ENCODE results near the gene MT4.

MT4 gene

GRCh38 chr16:56618138-56618537 is 53.3 kb downstream of the MT4 start:
- H3K36me3 ChIP-seq (ENCODE audit: control insufficient read depth in 1 of 2, insufficient read depth in 2 of 2, low read length in 2 of 2) = no peaks in the 10 kb centered on the region
- peaks cover 10 to 13% of the 10 kb centered on the region in 2 donors for H3K4me1 ChIP-seq (ENCODE audit: control insufficient read depth in 1 of 2, insufficient read depth in 2 of 2, low read length in 2 of 2)
- H3K9ac ChIP-seq (ENCODE audit: low read depth in 1 of 2, low read length in 2 of 2) = no peak overlapping the region
- no peaks in the 10 kb centered on the region for H3K27me3 ChIP-seq (ENCODE audit: control insufficient read depth in 1 of 2, insufficient read depth in 2 of 2, low read length in 2 of 2)
- H3K9me3 ChIP-seq (ENCODE audit: control insufficient read depth in 1 of 2, low read length in 2 of 2) = no peaks in the 10 kb centered on the region
- peak overlapping the region in 1 of 2 donors; percentile 61 for H3K4me3 ChIP-seq (ENCODE audit: low read depth in 1 of 2, low read length in 2 of 2)
- H3K27ac ChIP-seq (ENCODE audit: low read depth, low read length) = no peak overlapping the region

All from duodenal mucosa (tissue), 2 donors.